WERI-Rb-1 (cell line): Measurements from ENCODE around the gene XRN1.
"Not testable (repeated sequence)": the region's sequence is repeated elsewhere in the genome, so short reads cannot be mapped to it uniquely, and the experiment has no call there.

Source experiments
- DNase-seq: peaks from one replicate; pipeline ENCODE4 v3.0.0-alpha.2; 2020
- H3K27ac ChIP-seq: fragments of 250-450 bp; sonication (Bioruptor Pico); 2 replicates; pipeline ENCODE4 v1.5.1; 2020; ENCODE audit warnings: mild to moderate bottlenecking, moderate library complexity
- H3K27me3 ChIP-seq: fragments of 250-450 bp; sonication (Bioruptor Pico); 2 replicates; pipeline ENCODE4 v1.5.1; 2021; ENCODE audit warnings: mild to moderate bottlenecking, low read depth, moderate library complexity; ENCODE audit not compliant: insufficient read depth, severe bottlenecking
- H3K36me3 ChIP-seq: fragments of 250-450 bp; sonication (Bioruptor Pico); 2 replicates; pipeline ENCODE4 v1.5.1; 2020; ENCODE audit warnings: mild to moderate bottlenecking, moderate library complexity
- H3K4me3 ChIP-seq: 2 replicates; pipeline ENCODE4 v1.5.1; 2011; ENCODE audit warnings: low read depth, mild to moderate bottlenecking, control low read depth, low read length
- H3K9me3 ChIP-seq: fragments of 250-450 bp; sonication (Bioruptor Pico); 2 replicates; pipeline ENCODE4 v1.5.1; 2021; ENCODE audit warnings: mild to moderate bottlenecking, moderate library complexity; ENCODE audit not compliant: severe bottlenecking
- CTCF ChIP-seq: IDR thresholded peaks from 2 replicates; pipeline ENCODE4 v1.5.1; 2011; ENCODE audit warnings: low read depth, mild to moderate bottlenecking, control low read depth, inconsistent platforms, low read length

The XRN1 gene

GRCh38 chr3:142394921-142395622 lies 52.8 kb downstream of the XRN1 start:
- no peak for DNase-seq
- Histone ChIP-seq H3K9me3 (no peaks in the 10 kb centered on the region), H3K27me3 (no peaks in the 10 kb centered on the region), H3K36me3 (peaks cover 42% of the 10 kb centered on the region), H3K27ac (no peak overlapping the region), H3K4me3 (no peak overlapping the region)
- TF ChIP-seq CTCF = no peak

- H3K27ac ChIP-seq = no peak overlapping the region
- no peak for DNase-seq
- no peak overlapping the region for H3K4me3 ChIP-seq
- no peaks in the 10 kb centered on the region for H3K27me3 ChIP-seq
- peaks cover 29% of the 10 kb centered on the region for H3K36me3 ChIP-seq
- H3K9me3 ChIP-seq = peaks cover 2% of the 10 kb centered on the region
- no peak for TF ChIP-seq CTCF
Observed at GRCh38 chr3:142385078-142385477, 62.8 kb downstream of the XRN1 start.

GRCh38 chr3:142374687-142375086 lies 73.2 kb downstream of the XRN1 start:
- H3K36me3 ChIP-seq = peaks cover 7% of the 10 kb centered on the region; the same call in 1 of the 2 replicates
- H3K27me3 ChIP-seq = no peaks in the 10 kb centered on the region
- no peaks in the 10 kb centered on the region for H3K9me3 ChIP-seq
- no peak overlapping the region for H3K27ac ChIP-seq
- DNase-seq = no peak
- no peak for TF ChIP-seq CTCF
- no peak overlapping the region for H3K4me3 ChIP-seq

GRCh38 chr3:142369576-142369975 lies 78.3 kb downstream of the XRN1 start:
- H3K27me3 ChIP-seq, H3K4me3 ChIP-seq, H3K9me3 ChIP-seq, H3K27ac ChIP-seq, DNase-seq: not testable (repeated sequence)
- H3K36me3 ChIP-seq = peaks cover 18% of the 10 kb centered on the region

- Histone ChIP-seq H3K36me3 (peaks cover 27% of the 10 kb centered on the region), H3K9me3 (no peaks in the 10 kb centered on the region), H3K27me3 (no peaks in the 10 kb centered on the region), H3K4me3 (no peak overlapping the region), H3K27ac (no peak overlapping the region)
- DNase-seq = no peak
- peak; percentile 33; the same call in 1 of the 2 replicates for TF ChIP-seq CTCF
Observed at GRCh38 chr3:142366434-142366833, 81.4 kb downstream of the XRN1 start.

GRCh38 chr3:142363936-142364467 lies 83.8 kb downstream of the XRN1 start:
- H3K36me3 ChIP-seq = peaks cover 33% of the 10 kb centered on the region
- no peak for TF ChIP-seq CTCF

GRCh38 chr3:142363433-142363832 lies 84.4 kb downstream of the XRN1 start:
- H3K9me3 ChIP-seq, H3K4me3 ChIP-seq, H3K27ac ChIP-seq, DNase-seq, H3K27me3 ChIP-seq: not testable (repeated sequence)
- peaks cover 27% of the 10 kb centered on the region for H3K36me3 ChIP-seq

More at GRCh38 chr3:142363936-142364467, 83.8 kb downstream of the XRN1 start:
- Histone ChIP-seq H3K4me3 (no peak overlapping the region), H3K27me3 (no peaks in the 10 kb centered on the region), H3K9me3 (no peaks in the 10 kb centered on the region), H3K27ac (no peak overlapping the region)
- DNase-seq = no peak
